Keratinocyte (primary cell): ENCODE data around the gene ZNF407.

Source experiments
- CTCF ChIP-seq, 3 experiments: IDR thresholded peaks in 1 of 3; conservative IDR thresholded peaks in 1 of 3; optimal IDR thresholded peaks in 1 of 3; 2 replicates in 2 of 3; 3 replicates in 1 of 3; pipeline versions ENCODE3 to v1.5.1; 2011; ENCODE audit warnings: low read length in 3 of 3, mild to moderate bottlenecking in 3 of 3, moderate library complexity in 2 of 3, control low read depth in 1 of 3, inconsistent platforms in 1 of 3; ENCODE audit not compliant: insufficient read depth in 2 of 3; ENCODE audit errors: extremely low read depth in 1 of 3
- EZH2 ChIP-seq: IDR thresholded peaks from one replicate; pipeline ENCODE4 v1.6.1; 2012; ENCODE audit warnings: inconsistent platforms, mild to moderate bottlenecking, low read length, moderate library complexity

DNA sequence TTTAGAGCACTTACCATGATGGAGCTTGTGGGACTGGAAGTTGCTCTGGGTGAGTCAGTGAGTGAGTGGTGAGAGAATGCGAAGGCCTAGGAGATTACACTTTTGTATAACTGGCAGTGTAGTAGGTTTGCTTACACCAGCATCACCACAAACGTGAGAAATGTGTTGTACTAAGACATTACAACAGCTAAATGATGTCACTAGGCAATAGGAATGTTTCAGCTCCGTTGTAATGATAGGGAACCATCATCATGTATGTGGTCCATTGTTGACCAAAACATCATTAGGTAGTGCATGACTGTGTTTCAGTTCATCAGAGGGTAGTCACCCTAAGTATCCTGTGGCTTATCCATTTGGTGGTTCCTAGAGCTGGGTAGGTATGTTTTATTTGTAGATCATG lies 11.9 kb downstream of the ZNF407 start:
- TF ChIP-seq CTCF (optimal IDR thresholded peaks at IDR 0.05 in 1 of 3, IDR thresholded peaks at IDR 0.05 in 1 of 3, conservative IDR thresholded peaks at IDR 0.05 in 1 of 3; ENCODE audit: extremely low read depth in 1 of 3, insufficient read depth in 2 of 3, low read length in 3 of 3) (no peak), EZH2 (no peak)
